Stimulated activated CD8-positive, alpha-beta memory T cell treated with anti-CD3 and anti-CD28 coated beads, Interleukin-7, amount 100 ng/mL, for 4 hours (primary cell): ENCODE data around the gene MORN1.

Experiments
- DNase-seq, 2 donors: peaks; one replicate each; pipeline ENCODE4 v3.0.0-alpha.2; 2020; ENCODE audit warnings: low read depth in 2 of 2

Gene MORN1

GRCh38 chr1:2404890-2405511, 13.6 kb upstream of the MORN1 start:
- no peak for DNase-seq

- no peak for DNase-seq
Observed at GRCh38 chr1:2404142-2404889, 13.0 kb upstream of the MORN1 start.

GRCh38 chr1:2403273-2403672, 11.9 kb upstream of the MORN1 start:
- DNase-seq = no peak

- DNase-seq = no peak
Observed at GRCh38 chr1:2402420-2402819, 11.1 kb upstream of the MORN1 start.

- DNase-seq = no peak
Observed at GRCh38 chr1:2400950-2401649, 9.7 kb upstream of the MORN1 start.

GRCh38 chr1:2400576-2400909, 9.2 kb upstream of the MORN1 start:
- DNase-seq = no peak

GRCh38 chr1:2399890-2400575, 8.7 kb upstream of the MORN1 start:
- DNase-seq = no peak

GRCh38 chr1:2398871-2399270, 7.5 kb upstream of the MORN1 start:
- no peak for DNase-seq

GRCh38 chr1:2397007-2397679, 5.8 kb upstream of the MORN1 start:
- no peak for DNase-seq

- no peak for DNase-seq
Observed at GRCh38 chr1:2396476-2396875, 5.1 kb upstream of the MORN1 start.

- DNase-seq = no peak
Observed at GRCh38 chr1:2396059-2396458, 4.7 kb upstream of the MORN1 start.

- DNase-seq = no peak
Observed at GRCh38 chr1:2395245-2395644, 3.9 kb upstream of the MORN1 start.

GRCh38 chr1:2394761-2395160, 3.4 kb upstream of the MORN1 start:
- no peak for DNase-seq

GRCh38 chr1:2394220-2394619, 2.9 kb upstream of the MORN1 start:
- DNase-seq = no peak

- no peak for DNase-seq
Observed at GRCh38 chr1:2393471-2393877, 2.1 kb upstream of the MORN1 start.

GRCh38 chr1:2392686-2393085, 1.3 kb upstream of the MORN1 start:
- DNase-seq = no peak

GRCh38 chr1:2391931-2392509, 666 bp upstream of the MORN1 start:
- no peak for DNase-seq

GRCh38 chr1:2389644-2390043, 1.7 kb downstream of the MORN1 start:
- no peak for DNase-seq

GRCh38 chr1:2388004-2388913, 3.1 kb downstream of the MORN1 start:
- DNase-seq = no peak
